Keratinocyte (primary cell): Measurements from ENCODE around the gene FITM2. TPM values are rescaled to one million over a fixed set of nuclear protein-coding genes. Genes with fewer than 3 reads are reported as not detected.

Experiments used
- DNase-seq: peaks from one replicate; pipeline ENCODE4 v3.0.0-alpha.2; 2011; ENCODE audit warnings: low read depth, missing footprints, low spot score
- FAIRE-seq: peaks from 2 replicates; lab custom pipeline; 2011; peaks lifted over from hg19 to GRCh38; lab: Jason Lieb, UNC
- H2AFZ ChIP-seq: 2 replicates; pipeline ENCODE4 v1.6.0; 2012; ENCODE audit warnings: low read length, control low read depth, inconsistent platforms; ENCODE audit not compliant: control insufficient read depth
- H3K27ac ChIP-seq: 2 replicates; pipeline ENCODE4 v1.5.1; 2011; ENCODE audit warnings: low read length; ENCODE audit not compliant: control insufficient read depth, insufficient read depth
- H3K27me3 ChIP-seq: 3 replicates; pipeline ENCODE4 v1.6.0; 2011; ENCODE audit warnings: low read length; ENCODE audit not compliant: control insufficient read depth, insufficient read depth; ENCODE audit errors: extremely low read depth
- H3K36me3 ChIP-seq, 2 experiments: 2 replicates in 1 of 2; 3 replicates in 1 of 2; pipeline ENCODE4 v1.5.1; 2011; ENCODE audit warnings: low read length in 2 of 2, mild to moderate bottlenecking in 1 of 2; ENCODE audit not compliant: control insufficient read depth in 2 of 2, insufficient read depth in 2 of 2; ENCODE audit errors: extremely low read depth in 1 of 2
- H3K4me1 ChIP-seq: 3 replicates; pipeline ENCODE4 v1.5.1; 2011; ENCODE audit warnings: low read length; ENCODE audit not compliant: control insufficient read depth, insufficient read depth; ENCODE audit errors: extremely low read depth
- H3K4me2 ChIP-seq: 3 replicates; pipeline ENCODE4 v1.6.0; 2011; ENCODE audit warnings: low read depth, low read length; ENCODE audit not compliant: control insufficient read depth, insufficient read depth; ENCODE audit errors: extremely low read depth
- H3K4me3 ChIP-seq, 3 experiments: fragments of 200-600 bp in 1 of 3; sonication (generic) in 1 of 3; 2 replicates in 2 of 3; 3 replicates in 1 of 3; pipeline ENCODE4 v1.5.1; 2011 to 2016; ENCODE audit warnings: low read length in 3 of 3, mild to moderate bottlenecking in 3 of 3, control low read depth in 2 of 3, inconsistent platforms in 1 of 3, low read depth in 1 of 3, mixed read lengths in 1 of 3, mixed run types in 1 of 3, moderate library complexity in 1 of 3; ENCODE audit not compliant: control insufficient read depth in 2 of 3, insufficient read depth in 2 of 3; ENCODE audit errors: extremely low read depth in 1 of 3
- H3K79me2 ChIP-seq: 2 replicates; pipeline ENCODE4 v1.6.0; 2012; ENCODE audit warnings: low read length; ENCODE audit not compliant: control insufficient read depth, insufficient read depth
- H3K9ac ChIP-seq: 3 replicates; pipeline ENCODE4 v1.6.0; 2011; ENCODE audit warnings: low read length; ENCODE audit not compliant: control insufficient read depth, insufficient read depth; ENCODE audit errors: extremely low read depth
- H3K9me1 ChIP-seq: 3 replicates; pipeline ENCODE4 v1.6.0; 2011; ENCODE audit warnings: low read length; ENCODE audit not compliant: control insufficient read depth, insufficient read depth; ENCODE audit errors: extremely low read depth
- H3K9me3 ChIP-seq: 2 replicates; pipeline ENCODE4 v1.5.1; 2012; ENCODE audit warnings: low read depth, low read length; ENCODE audit not compliant: control insufficient read depth
- H4K20me1 ChIP-seq: 3 replicates; pipeline ENCODE4 v1.6.0; 2011; ENCODE audit warnings: low read length; ENCODE audit not compliant: control insufficient read depth, insufficient read depth; ENCODE audit errors: extremely low read depth
- CTCF ChIP-seq, 3 experiments: IDR thresholded peaks in 1 of 3; conservative IDR thresholded peaks in 1 of 3; optimal IDR thresholded peaks in 1 of 3; 2 replicates in 2 of 3; 3 replicates in 1 of 3; pipeline versions ENCODE3 to v1.5.1; 2011; ENCODE audit warnings: low read length in 3 of 3, mild to moderate bottlenecking in 3 of 3, moderate library complexity in 2 of 3, control low read depth in 1 of 3, inconsistent platforms in 1 of 3; ENCODE audit not compliant: insufficient read depth in 2 of 3; ENCODE audit errors: extremely low read depth in 1 of 3
- EZH2 ChIP-seq: IDR thresholded peaks from one replicate; pipeline ENCODE4 v1.6.1; 2012; ENCODE audit warnings: inconsistent platforms, mild to moderate bottlenecking, low read length, moderate library complexity
- dilution Hi-C: fragments of 300-500 bp; cut with MboI; formaldehyde crosslinking; loops from one replicate; pipeline ENCODE4 v1.7.0; 2020; ENCODE audit warnings: low sequenced_read_pairs; ENCODE audit not compliant: extremely low pct_ligation_motif_present
- polyA plus RNA-seq, 5 experiments: library from polyadenylated mRNA; depleted of rRNA in 3 of 5; stranded (reverse) in 3 of 5; stranded (forward) in 1 of 5; unstranded in 1 of 5; fragments of >200 nt; gene quantifications; 1 replicate in 1 of 5; 2 replicates in 3 of 5; 3 replicates in 1 of 5; pipeline versions ENCODE4 v1.2.1 to v1.2.3, GENCODE V29; 2011 to 2012; ENCODE audit warnings: missing spikeins in 2 of 5, low read depth in 1 of 5, low replicate concordance in 1 of 5

FITM2 gene
- polyA plus RNA-seq, 1 donor (not counting 4 experiments of a cell fraction or from before 2014, with no cell fraction given): 2.9 TPM

GRCh38 chr20:44344723-44345122 lies 33.7 kb upstream of the FITM2 start:
- H3K4me1 ChIP-seq: no peaks in the 10 kb centered on the region
- H4K20me1 ChIP-seq: no peaks in the 10 kb centered on the region
- no peaks in the 10 kb centered on the region for H3K79me2 ChIP-seq
- H3K27ac ChIP-seq: no peak overlapping the region
- no peak for TF ChIP-seq EZH2
- no peak overlapping the region for H2AFZ ChIP-seq
- DNase-seq (no peak), FAIRE-seq (no peak)
- no peaks in the 10 kb centered on the region for H3K27me3 ChIP-seq
- no peak overlapping the region for H3K9ac ChIP-seq
- no peaks in the 10 kb centered on the region for H3K9me1 ChIP-seq
- H3K36me3 ChIP-seq: no peaks in the 10 kb centered on the region
- dilution Hi-C loops: no loop called here
- no peak overlapping the region for H3K4me3 ChIP-seq
- no peak overlapping the region for H3K4me2 ChIP-seq
- no peaks in the 10 kb centered on the region for H3K9me3 ChIP-seq

GRCh38 chr20:44343162-44343675 lies 32.2 kb upstream of the FITM2 start:
- FAIRE-seq: no peak
- no peaks in the 10 kb centered on the region for H3K27me3 ChIP-seq
- no peak for DNase-seq
- no peak overlapping the region for H3K27ac ChIP-seq
- no peak overlapping the region for H3K4me3 ChIP-seq
- H3K4me1 ChIP-seq: no peaks in the 10 kb centered on the region
- no peaks in the 10 kb centered on the region for H4K20me1 ChIP-seq
- no peaks in the 10 kb centered on the region for H3K9me1 ChIP-seq
- H2AFZ ChIP-seq: no peak overlapping the region
- no peak overlapping the region for H3K9ac ChIP-seq
- H3K9me3 ChIP-seq: no peaks in the 10 kb centered on the region
- TF ChIP-seq CTCF (optimal IDR thresholded peaks at IDR 0.05 in 1 of 3, IDR thresholded peaks at IDR 0.05 in 1 of 3, conservative IDR thresholded peaks at IDR 0.05 in 1 of 3; ENCODE audit: extremely low read depth in 1 of 3, insufficient read depth in 2 of 3, low read length in 3 of 3) (no peak), EZH2 (no peak)
- no peak overlapping the region for H3K4me2 ChIP-seq
- no peaks in the 10 kb centered on the region for H3K79me2 ChIP-seq
- H3K36me3 ChIP-seq: no peaks in the 10 kb centered on the region
- dilution Hi-C loops: no loop called here

GRCh38 chr20:44342248-44342647 lies 31.2 kb upstream of the FITM2 start:
- no peaks in the 10 kb centered on the region for H3K4me1 ChIP-seq
- no peaks in the 10 kb centered on the region for H3K36me3 ChIP-seq
- DNase-seq (no peak), FAIRE-seq (no peak)
- no peak overlapping the region for H2AFZ ChIP-seq
- no peaks in the 10 kb centered on the region for H3K9me3 ChIP-seq
- no peaks in the 10 kb centered on the region for H4K20me1 ChIP-seq
- peaks cover 1% of the 10 kb centered on the region for H3K27me3 ChIP-seq
- no peak overlapping the region for H3K4me3 ChIP-seq
- dilution Hi-C loops: no loop called here
- no peak overlapping the region for H3K4me2 ChIP-seq
- no peaks in the 10 kb centered on the region for H3K9me1 ChIP-seq
- H3K9ac ChIP-seq: no peak overlapping the region
- no peak overlapping the region for H3K27ac ChIP-seq
- no peak for TF ChIP-seq CTCF (optimal IDR thresholded peaks at IDR 0.05 in 1 of 3, IDR thresholded peaks at IDR 0.05 in 1 of 3, conservative IDR thresholded peaks at IDR 0.05 in 1 of 3; ENCODE audit: extremely low read depth in 1 of 3, insufficient read depth in 2 of 3, low read length in 3 of 3)
- TF ChIP-seq EZH2: no peak
- no peaks in the 10 kb centered on the region for H3K79me2 ChIP-seq
